HG03432 (cell line): Measurements from ENCODE around the gene FAM234A.
"Not testable (repeated sequence)": the region's sequence is repeated elsewhere in the genome, so short reads cannot be mapped to it uniquely, and the experiment has no call there.

Experiments used
- ATAC-seq: cut with Tn5 transposase; IDR thresholded peaks from one replicate; pipeline ENCODE4 v1.9.1; 2021; ENCODE audit warnings: mild to moderate bottlenecking, moderate library complexity; ENCODE audit not compliant: unreplicated experiment

Gene FAM234A, protein sequence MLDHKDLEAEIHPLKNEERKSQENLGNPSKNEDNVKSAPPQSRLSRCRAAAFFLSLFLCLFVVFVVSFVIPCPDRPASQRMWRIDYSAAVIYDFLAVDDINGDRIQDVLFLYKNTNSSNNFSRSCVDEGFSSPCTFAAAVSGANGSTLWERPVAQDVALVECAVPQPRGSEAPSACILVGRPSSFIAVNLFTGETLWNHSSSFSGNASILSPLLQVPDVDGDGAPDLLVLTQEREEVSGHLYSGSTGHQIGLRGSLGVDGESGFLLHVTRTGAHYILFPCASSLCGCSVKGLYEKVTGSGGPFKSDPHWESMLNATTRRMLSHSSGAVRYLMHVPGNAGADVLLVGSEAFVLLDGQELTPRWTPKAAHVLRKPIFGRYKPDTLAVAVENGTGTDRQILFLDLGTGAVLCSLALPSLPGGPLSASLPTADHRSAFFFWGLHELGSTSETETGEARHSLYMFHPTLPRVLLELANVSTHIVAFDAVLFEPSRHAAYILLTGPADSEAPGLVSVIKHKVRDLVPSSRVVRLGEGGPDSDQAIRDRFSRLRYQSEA

DNA sequence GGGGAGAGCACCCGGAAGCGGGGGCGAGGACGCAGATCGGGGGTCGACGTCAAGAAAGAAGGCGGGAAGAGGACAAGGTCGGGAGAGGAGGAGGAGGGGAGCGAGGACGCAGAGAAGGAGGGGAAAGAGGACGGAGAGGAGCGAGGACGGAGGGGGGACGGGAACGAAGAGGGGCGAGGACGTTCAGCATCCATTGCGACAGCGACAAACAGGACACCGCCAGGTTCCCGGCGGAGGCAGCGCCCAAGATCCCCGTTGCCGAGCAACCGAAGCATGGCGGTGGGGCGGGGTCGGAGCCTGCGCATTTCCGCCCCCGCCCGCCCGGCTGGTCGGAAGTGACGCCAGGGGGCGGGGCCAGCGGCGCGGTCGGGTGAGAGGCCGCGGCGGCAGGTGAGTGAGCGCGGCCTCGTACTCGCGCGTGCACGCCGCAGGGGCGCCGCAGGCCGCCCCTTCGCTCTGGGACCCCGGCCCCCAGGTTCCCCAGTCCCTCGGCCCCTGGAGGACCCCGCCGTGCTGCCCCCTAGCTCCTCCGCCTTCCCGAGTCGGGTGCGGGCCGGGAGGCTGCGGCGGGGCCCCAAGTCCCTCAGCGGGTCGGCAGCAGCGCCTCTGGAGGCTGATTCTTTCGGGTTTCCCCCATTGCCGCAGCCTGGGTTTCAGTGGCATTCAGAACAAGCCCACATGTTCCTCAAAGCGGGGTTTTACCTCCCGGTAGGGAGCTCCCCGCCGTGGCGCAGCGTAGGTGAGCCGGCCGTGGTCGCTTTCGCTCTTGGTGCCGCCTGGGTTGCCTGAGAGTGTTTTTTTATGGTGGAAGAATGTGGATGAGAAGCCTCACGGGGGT lies at the start of gene FAM234A:
TSS of gene FAM234A (plus strand) at position 354 of the 838 bp plus-strand sequence. CDS start 19,593 bp downstream, outside the sequence.
- peak; percentile 82 for ATAC-seq

GRCh38 chr16:185213-185612 lies 49.4 kb upstream of the FAM234A start:
- no peak for ATAC-seq

DNA sequence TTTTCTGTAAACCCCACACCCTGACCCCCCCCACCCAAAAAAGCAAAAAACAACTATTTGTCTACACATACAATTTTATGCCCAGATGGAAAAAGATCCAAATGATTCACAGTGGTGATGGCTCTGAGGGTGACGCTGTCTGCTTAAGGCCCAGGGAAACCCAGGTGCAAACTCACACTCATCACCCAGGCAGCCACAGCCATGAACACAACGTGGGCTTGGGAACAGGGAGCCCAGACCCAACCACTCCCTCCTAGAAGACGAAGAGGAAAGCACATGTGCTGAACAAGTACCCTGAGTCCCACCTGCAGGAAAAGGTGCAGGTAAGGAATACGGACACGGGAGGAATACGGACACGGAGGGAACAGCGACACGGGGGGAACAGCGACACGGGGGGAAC lies 48.9 kb upstream of the FAM234A start:
- no peak for ATAC-seq

- ATAC-seq: no peak
Measured at GRCh38 chr16:187330-187729, 47.3 kb upstream of the FAM234A start.

GRCh38 chr16:188674-189073 lies 45.9 kb upstream of the FAM234A start:
- no peak for ATAC-seq

DNA sequence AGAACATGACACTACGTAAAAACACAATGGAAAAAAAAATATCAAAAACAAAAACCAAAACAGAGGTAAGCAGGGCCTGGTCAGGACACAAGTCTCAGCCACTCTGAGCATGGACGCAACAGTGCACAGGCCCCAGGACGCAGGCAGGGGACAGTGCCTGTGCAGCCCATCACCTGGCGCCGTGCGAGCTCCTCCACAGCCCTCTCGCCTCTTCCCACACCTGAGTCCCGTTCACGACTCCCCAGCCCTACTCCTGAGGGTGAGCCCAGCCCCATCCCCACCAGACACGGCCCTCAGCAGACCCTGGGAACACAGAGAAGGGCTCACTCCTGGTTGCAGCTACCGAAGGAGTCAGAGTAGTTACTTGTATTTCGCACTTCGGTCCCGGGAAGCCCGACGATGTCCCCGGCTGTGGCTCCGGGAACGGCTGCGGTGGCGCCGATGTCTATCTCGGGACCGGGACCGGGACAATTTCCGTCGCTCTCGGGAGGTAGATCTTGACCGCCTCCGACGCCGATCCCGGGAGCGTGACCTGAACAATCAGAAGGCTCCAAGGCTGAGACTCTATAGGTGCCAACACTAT lies 44.9 kb upstream of the FAM234A start:
- ATAC-seq: no peak

GRCh38 chr16:191831-192230 lies 42.8 kb upstream of the FAM234A start:
- no peak for ATAC-seq

DNA sequence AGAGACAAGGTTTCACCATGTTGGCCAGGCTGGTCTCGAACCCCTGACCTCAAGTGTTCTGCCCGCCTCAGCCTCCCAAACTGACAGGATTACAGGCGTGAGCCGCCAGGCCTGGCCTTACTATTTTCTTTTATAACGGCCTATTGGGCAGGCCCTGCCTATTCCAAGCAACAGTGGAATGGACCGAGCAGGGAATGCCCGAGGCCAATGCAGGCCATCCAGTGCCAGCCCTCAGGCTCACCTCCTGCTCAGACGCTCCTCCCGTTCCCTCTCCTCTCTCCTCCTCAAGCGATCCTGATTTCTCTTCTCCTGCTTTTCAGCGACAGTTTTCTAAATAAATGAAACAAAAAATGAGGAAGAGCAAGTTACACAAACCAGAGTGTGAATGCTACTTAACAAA lies 41.9 kb upstream of the FAM234A start:
- ATAC-seq: no peak

DNA sequence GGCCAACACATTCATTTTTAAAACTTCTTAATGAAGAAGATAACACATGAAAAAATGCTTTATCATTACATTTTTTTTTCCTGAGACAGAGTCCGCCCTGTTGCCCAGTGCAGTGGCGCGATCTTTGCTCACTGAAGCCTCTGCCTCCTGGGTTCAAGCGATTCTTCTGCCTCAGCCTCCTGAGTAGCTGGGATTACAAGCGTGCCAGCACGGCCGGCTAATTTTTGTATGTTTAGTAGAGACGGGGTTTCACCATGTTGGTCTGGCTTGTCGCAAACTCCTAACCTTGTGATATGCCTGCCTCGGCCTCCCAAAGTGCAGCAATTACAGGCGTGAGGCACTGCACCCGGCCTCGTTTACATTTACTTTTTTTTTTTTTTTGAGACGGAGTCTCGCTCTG lies 41.2 kb upstream of the FAM234A start:
- ATAC-seq: no peak

- ATAC-seq: no peak
Measured at GRCh38 chr16:194516-194915, 40.1 kb upstream of the FAM234A start.

DNA sequence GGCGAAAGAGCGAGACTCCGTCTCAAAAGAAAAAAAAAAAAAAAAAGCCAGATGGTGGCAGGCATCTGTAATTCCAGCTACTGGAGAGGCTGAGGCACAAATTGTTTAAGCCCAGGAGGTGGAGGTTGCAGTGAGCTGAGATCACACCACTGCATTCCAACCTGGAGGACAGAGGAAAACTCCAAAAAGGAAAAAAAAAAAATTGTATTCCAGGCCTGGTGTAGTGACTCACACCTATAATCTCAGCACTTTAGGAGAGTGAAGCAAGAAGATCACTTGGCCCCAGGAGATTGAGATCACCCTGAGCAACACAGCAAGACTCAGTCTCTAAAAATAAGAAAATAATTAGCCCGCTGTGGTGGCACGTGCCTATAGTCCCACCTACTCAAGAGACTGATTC lies 34.2 kb upstream of the FAM234A start:
- ATAC-seq: no peak

- no peak for ATAC-seq
Measured at GRCh38 chr16:203246-203645, 31.4 kb upstream of the FAM234A start.

DNA sequence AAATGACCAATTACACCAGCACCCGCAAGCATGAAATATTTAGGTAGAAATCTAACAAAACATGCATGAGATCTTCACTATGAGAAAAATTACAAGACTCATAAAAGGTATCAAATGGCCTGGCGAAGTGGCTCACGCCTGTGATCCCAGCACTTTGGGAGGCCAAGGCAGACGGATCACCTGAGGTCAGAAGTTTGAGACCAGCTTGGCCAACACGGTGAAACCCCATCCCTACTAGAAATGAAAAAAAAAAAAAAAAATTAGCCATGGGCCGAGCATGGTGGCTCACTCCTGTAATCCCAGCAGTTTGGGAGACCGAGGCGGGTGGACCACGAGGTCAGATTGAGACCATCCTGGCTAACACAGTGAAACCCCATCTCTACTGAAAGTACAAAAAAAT lies 30.6 kb upstream of the FAM234A start:
- not testable (repeated sequence) for ATAC-seq

- ATAC-seq: not testable (repeated sequence)
Measured at GRCh38 chr16:209359-209758, 25.3 kb upstream of the FAM234A start.

- ATAC-seq: not testable (repeated sequence)
Measured at GRCh38 chr16:211631-212180, 22.9 kb upstream of the FAM234A start.

- no peak for ATAC-seq
Measured at GRCh38 chr16:212999-213398, 21.6 kb upstream of the FAM234A start.

DNA sequence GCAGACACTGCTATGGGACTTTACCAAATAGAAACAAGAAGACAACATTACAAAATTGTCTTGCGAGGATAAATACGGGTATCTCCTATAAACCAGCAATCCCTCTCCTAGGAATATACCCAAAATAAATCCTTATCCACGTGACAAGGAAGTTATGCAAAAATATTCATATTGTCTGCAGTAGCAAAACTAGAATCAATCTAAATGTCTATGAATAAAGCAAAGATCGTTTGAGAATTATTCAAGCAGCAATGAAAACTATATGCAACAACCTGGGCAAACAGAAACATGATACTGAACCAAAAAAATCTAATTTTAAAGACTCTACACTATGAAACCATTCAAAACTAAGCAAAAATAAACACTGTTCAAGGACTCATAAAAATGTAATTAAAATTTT lies 14.6 kb upstream of the FAM234A start:
- ATAC-seq: no peak

DNA sequence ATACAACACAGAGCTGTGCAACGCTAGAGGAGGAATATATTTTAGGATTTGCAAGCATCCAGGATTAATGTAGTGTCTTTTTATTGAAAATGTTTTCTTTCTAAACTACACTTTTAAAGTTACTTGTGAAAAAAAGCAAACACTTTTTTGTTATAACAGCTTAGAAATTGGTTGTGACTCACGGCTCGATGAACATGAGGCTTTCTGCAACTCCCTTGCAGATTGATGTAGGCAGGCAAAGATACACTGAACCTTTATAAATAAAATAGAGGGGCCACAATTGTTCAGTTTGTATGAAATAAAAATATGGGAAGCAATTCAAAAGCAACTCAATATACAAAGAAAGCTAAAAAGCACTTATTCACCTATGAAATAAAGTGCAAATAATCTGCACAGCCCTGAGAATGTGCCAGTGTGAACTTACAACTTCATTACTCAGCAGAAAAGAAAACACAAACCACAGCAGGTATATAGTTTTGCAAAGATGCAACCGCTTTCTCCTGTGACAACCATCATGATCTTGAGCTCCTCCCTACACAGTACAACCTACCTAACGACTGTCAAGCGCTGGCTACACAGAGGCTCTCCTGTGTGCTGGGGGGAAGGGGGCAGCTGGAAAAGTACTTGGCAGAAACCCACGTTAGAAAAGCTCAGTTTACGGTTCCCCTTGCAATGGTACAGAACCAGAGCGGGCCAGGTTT lies 6.3 kb upstream of the FAM234A start:
- ATAC-seq: no peak

DNA sequence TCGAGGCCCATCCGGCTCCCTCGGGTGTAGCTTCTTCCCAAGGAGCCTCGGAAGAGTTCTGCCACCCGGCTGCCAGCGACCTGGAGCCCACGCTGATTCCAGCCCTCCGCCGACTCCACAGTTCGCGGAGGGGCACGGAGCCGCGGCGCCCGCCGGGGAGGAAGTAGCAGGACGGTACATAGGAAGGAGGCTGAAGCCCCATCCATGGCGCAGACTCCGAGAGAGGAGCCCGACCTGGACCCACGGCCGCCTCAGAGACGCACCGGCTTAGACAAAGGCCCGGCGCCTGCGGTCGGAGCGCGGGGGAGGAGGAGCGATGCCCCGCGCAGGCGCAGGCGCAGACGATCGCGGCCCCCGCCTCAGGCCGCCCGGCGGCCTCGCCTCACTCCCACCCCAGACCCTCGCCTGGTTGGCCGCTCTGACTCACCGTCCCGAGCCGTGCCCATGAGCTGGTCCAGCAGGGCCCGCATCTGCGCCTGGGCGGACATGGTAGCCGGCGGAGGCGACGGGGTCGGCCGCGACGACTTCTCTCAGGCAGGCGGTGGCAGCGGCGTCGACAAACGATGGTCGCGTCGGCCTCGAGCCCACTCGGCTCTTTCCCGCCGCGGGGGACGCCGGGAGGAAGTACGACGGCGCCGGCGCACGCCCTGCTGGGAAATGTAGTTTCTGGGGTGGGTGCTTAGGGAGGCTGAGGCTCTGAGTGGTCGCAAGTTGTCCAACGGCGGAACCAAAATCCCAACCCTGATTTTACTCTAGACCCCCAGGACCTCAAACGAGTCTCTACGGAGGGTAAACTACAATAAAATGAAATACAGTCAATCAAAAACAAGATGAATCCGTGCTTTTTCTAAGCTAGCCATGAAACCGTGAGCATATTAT lies 5.5 kb upstream of the FAM234A start, which contains the start of gene LUC7L:
TSS of gene LUC7L (minus strand) at position 598 of the 879 bp plus-strand sequence. CDS start at position 488, 110 bp downstream.
- ATAC-seq: peak; percentile 86
